Endodermal cell (in vitro differentiated cells): ENCODE data around the gene ABHD4. TPM values are rescaled to one million over a fixed set of nuclear protein-coding genes. Genes with fewer than 3 reads are reported as not detected.

Source experiments
- DNase-seq: peaks from one replicate; pipeline ENCODE4 v3.0.0-alpha.2; 2017
- H3K27ac ChIP-seq: 2 replicates; pipeline ENCODE4 v1.5.1; 2013; ENCODE audit warnings: mild to moderate bottlenecking, low read depth, low read length, moderate library complexity
- H3K27me3 ChIP-seq: 2 replicates; pipeline ENCODE4 v1.6.1; 2013; ENCODE audit warnings: mild to moderate bottlenecking, low read length, moderate library complexity; ENCODE audit not compliant: insufficient read depth, control insufficient read depth, poor library complexity, severe bottlenecking
- H3K36me3 ChIP-seq: 2 replicates; pipeline ENCODE4 v1.7.0; 2013; ENCODE audit warnings: mild to moderate bottlenecking, low read length, moderate library complexity; ENCODE audit not compliant: control insufficient read depth, insufficient read depth
- H3K4me1 ChIP-seq: one replicate; pipeline ENCODE4 v1.7.0; 2013; ENCODE audit warnings: low read length; ENCODE audit not compliant: control insufficient read depth, insufficient read depth
- H3K4me3 ChIP-seq: 2 replicates; pipeline ENCODE4 v1.5.1; 2013; ENCODE audit warnings: mild to moderate bottlenecking, low read length, moderate library complexity
- H3K9ac ChIP-seq: 2 replicates; pipeline ENCODE4 v1.6.1; 2013; ENCODE audit warnings: mild to moderate bottlenecking, low read length, moderate library complexity; ENCODE audit not compliant: poor library complexity, severe bottlenecking; ENCODE audit errors: extremely low read depth
- H3K9me3 ChIP-seq: 2 replicates; pipeline ENCODE4 v1.6.1; 2013; ENCODE audit warnings: mild to moderate bottlenecking, low read length, moderate library complexity; ENCODE audit not compliant: control insufficient read depth
- H3K27ac Mint-ChIP-seq: 2 replicates; pipeline ENCODE4 v1.8.0; 2020; ENCODE audit warnings: mixed read lengths
- H3K27me3 Mint-ChIP-seq: 2 replicates; pipeline ENCODE4 v1.8.0; 2021; ENCODE audit warnings: mild to moderate bottlenecking, mixed read lengths; ENCODE audit not compliant: insufficient read depth
- H3K36me3 Mint-ChIP-seq: 2 replicates; pipeline ENCODE4 v1.8.0; 2020; ENCODE audit warnings: low read depth, mixed read lengths
- H3K4me1 Mint-ChIP-seq: 2 replicates; pipeline ENCODE4 v1.8.0; 2020; ENCODE audit warnings: mixed read lengths
- H3K4me3 Mint-ChIP-seq: 2 replicates; pipeline ENCODE4 v1.8.0; 2020; ENCODE audit warnings: mild to moderate bottlenecking, moderate library complexity, mixed read lengths
- H3K9me3 Mint-ChIP-seq: 2 replicates; pipeline ENCODE4 v1.8.0; 2020; ENCODE audit warnings: mild to moderate bottlenecking, mixed read lengths
- WGBS, 2 experiments: methylation state at CpG; one replicate each; pipeline versions ENCODE4 v1.1.5 to v1.1.7; 2013; ENCODE audit warnings: missing lambda C conversion rate in 2 of 2, mixed read lengths in 1 of 2; ENCODE audit not compliant: insufficient coverage in 1 of 2, insufficient read length in 1 of 2; 5-methylcytosine and 5-hydroxymethylcytosine counted together
- total RNA-seq, 2 donors: library from RNA; stranded (reverse); fragmentation: NEBNext Ultra II Directional in 1 of 2; extraction: Animal tissue kit (Norgen Biotek cat#: 25700) in 1 of 2; gene quantifications; 2 replicates in 1 of 2; 3 replicates in 1 of 2; pipeline ENCODE4 v1.2.1, GENCODE V29; 2021
- TF ChIP-seq, protein P1 (sequence below): fragments of 200-600 bp; sonication (generic); conservative IDR thresholded peaks from 2 replicates; pipeline ENCODE4 v1.5.0; 2021; ENCODE audit warnings: antibody characterized with exemption, mild to moderate bottlenecking

Gene ABHD4
- total RNA-seq, 2 donors from 2014 or later = 68.3 to 77.7 TPM

DNA sequence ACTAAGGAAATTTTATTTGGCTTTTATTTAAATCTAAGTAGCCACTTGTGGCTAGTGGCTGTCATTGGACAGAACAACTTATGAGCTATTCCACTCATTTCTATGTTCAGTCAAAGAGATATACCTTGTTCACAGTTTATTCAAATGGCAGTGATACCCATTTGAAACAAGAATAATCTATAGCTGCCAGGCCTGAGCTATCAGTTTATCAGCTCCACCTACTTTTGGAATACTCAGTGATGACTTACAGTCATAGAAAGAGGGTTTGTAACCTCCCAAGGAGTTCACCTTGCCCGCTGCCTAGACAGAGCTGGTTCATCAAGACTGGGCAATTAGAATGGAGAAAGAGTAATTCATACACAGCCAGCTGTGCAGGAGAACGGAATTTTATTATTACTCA lies 4.5 kb upstream of the ABHD4 start:
- H3K27ac ChIP-seq = no peak overlapping the region
- no peaks in the 10 kb centered on the region for H3K27me3 Mint-ChIP-seq
- H3K4me3 ChIP-seq = peak overlapping the region; percentile 48
- TF ChIP-seq, protein P1, sequence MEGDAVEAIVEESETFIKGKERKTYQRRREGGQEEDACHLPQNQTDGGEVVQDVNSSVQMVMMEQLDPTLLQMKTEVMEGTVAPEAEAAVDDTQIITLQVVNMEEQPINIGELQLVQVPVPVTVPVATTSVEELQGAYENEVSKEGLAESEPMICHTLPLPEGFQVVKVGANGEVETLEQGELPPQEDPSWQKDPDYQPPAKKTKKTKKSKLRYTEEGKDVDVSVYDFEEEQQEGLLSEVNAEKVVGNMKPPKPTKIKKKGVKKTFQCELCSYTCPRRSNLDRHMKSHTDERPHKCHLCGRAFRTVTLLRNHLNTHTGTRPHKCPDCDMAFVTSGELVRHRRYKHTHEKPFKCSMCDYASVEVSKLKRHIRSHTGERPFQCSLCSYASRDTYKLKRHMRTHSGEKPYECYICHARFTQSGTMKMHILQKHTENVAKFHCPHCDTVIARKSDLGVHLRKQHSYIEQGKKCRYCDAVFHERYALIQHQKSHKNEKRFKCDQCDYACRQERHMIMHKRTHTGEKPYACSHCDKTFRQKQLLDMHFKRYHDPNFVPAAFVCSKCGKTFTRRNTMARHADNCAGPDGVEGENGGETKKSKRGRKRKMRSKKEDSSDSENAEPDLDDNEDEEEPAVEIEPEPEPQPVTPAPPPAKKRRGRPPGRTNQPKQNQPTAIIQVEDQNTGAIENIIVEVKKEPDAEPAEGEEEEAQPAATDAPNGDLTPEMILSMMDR = no peak
- no peaks in the 10 kb centered on the region for H3K36me3 ChIP-seq
- no peaks in the 10 kb centered on the region for H3K27me3 ChIP-seq
- no peaks in the 10 kb centered on the region for H3K36me3 Mint-ChIP-seq
- no peak overlapping the region for H3K9ac ChIP-seq
- H3K27ac Mint-ChIP-seq = peak overlapping the region; percentile 5
- peak overlapping the region; percentile 34 for H3K4me3 Mint-ChIP-seq
- H3K9me3 Mint-ChIP-seq = no peaks in the 10 kb centered on the region
- H3K4me1 ChIP-seq = peaks cover 26% of the 10 kb centered on the region
- 76 to 86% methylated on average over 1 to 2 of the region's 2 CpGs for WGBS, 2 experiments
- no peaks in the 10 kb centered on the region for H3K9me3 ChIP-seq
- no peak for DNase-seq
- H3K4me1 Mint-ChIP-seq = peaks cover 66% of the 10 kb centered on the region

DNA sequence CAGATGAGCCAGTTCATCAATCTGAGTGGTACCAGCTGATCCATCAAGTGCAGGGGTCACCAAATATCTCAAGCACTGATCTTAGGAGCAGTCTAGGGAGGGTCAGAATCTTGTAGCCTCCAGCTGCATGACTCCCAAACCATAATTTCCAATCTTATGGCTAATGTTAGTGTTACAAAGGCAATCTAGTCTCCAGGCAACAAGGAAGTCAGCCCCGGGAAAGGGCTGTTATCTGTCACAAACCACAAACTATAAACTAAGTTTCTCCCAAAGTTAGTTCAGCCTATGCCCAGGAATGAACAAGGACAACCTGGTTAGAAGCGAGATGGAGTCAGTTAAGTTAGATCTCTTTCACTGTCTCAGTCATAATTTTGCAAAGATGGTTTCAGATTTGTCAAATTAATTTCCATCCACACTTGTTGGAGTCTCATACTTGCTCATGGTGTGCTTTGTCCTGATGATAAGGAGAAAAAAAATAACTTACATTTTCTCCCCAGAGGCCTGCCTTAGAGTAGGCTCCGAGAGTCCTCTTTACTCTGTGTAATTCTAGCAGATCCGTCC lies 3.9 kb upstream of the ABHD4 start:
- Mint-ChIP-seq H3K27ac (peak overlapping the region; percentile 5), H3K36me3 (no peaks in the 10 kb centered on the region), H3K9me3 (no peaks in the 10 kb centered on the region), H3K27me3 (no peaks in the 10 kb centered on the region), H3K4me3 (no peak overlapping the region), H3K4me1 (peaks cover 72% of the 10 kb centered on the region)
- Histone ChIP-seq H3K9ac (no peak overlapping the region), H3K9me3 (no peaks in the 10 kb centered on the region), H3K27ac (no peak overlapping the region), H3K27me3 (no peaks in the 10 kb centered on the region), H3K4me1 (peaks cover 27% of the 10 kb centered on the region), H3K4me3 (no peak overlapping the region), H3K36me3 (no peaks in the 10 kb centered on the region)
- TF ChIP-seq, protein P1 = no peak
- DNase-seq = no peak
- 60 to 70% methylated on average over 3 to 4 of the region's 4 CpGs for WGBS, 2 experiments

DNA sequence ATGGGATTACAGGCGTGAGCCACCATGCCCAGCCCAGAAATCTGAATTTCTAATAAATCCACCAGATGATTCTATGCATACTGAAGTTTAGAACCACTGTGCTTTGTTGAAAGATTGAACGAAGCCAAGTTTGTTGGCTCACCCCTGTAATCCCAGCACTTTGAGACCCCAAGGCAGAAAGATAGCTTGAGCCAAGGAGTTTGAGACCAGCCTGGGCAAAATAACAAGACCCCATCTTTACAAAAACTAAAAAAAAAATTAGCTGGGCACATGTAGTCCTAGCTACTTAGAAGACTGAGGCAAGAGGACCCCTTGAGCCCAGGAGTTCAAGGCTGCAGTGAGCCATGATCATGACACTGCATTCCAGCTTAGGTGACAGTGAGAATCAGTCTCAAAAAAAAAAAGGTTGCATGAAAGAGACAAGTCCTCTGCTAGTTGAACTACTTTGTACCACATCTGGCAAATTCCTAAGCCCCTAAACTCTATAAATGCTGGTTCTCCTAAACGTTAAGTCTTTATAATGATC lies 1.7 kb upstream of the ABHD4 start:
- Mint-ChIP-seq H3K4me1 (peaks cover 76% of the 10 kb centered on the region), H3K27ac (peak overlapping the region; percentile 75), H3K4me3 (peak overlapping the region; percentile 91), H3K27me3 (no peaks in the 10 kb centered on the region), H3K9me3 (no peaks in the 10 kb centered on the region), H3K36me3 (peaks cover 12% of the 10 kb centered on the region)
- 90 to 94% methylated on average over 3 of the region's 3 CpGs for WGBS, 2 experiments
- Histone ChIP-seq H3K27me3 (no peaks in the 10 kb centered on the region), H3K4me1 (peaks cover 30% of the 10 kb centered on the region), H3K4me3 (no peak overlapping the region), H3K36me3 (peaks cover 6% of the 10 kb centered on the region), H3K9ac (no peak overlapping the region), H3K9me3 (no peaks in the 10 kb centered on the region), H3K27ac (no peak overlapping the region)
- DNase-seq = no peak
- TF ChIP-seq, protein P1 = no peak
